Memory B cell (primary cell): ENCODE data around the gene TMEM117.
A peak's percentile ranks its signal among the peaks of the same experiment; 100 is the strongest.
"Not testable (repeated sequence)": the region's sequence is repeated elsewhere in the genome, so short reads cannot be mapped to it uniquely, and the experiment has no call there.

ENCODE experiments used
- ATAC-seq: fragments of 150-1000 bp; cut with Tn5 transposase; 2 replicates; pipeline ENCODE4 v1.10.0; 2021; ENCODE audit warnings: low read depth, mild to moderate bottlenecking, moderate library complexity
- DNase-seq, 2 donors: peaks; one replicate each; pipeline ENCODE4 v3.0.0; 2022; ENCODE audit warnings: low spot score in 2 of 2
- H3K27ac Mint-ChIP-seq: one replicate; pipeline ENCODE4 v1.8.0; 2022; ENCODE audit warnings: mild to moderate bottlenecking, moderate library complexity, mixed read lengths
- H3K27me3 Mint-ChIP-seq: one replicate; pipeline ENCODE4 v1.8.0; 2022; ENCODE audit warnings: mixed read lengths
- H3K36me3 Mint-ChIP-seq: one replicate; pipeline ENCODE4 v1.8.0; 2022; ENCODE audit warnings: mild to moderate bottlenecking, mixed read lengths
- H3K4me1 Mint-ChIP-seq: one replicate; pipeline ENCODE4 v1.8.0; 2022; ENCODE audit warnings: mixed read lengths
- H3K4me3 Mint-ChIP-seq: one replicate; pipeline ENCODE4 v1.8.0; 2022; ENCODE audit warnings: mild to moderate bottlenecking, moderate library complexity, mixed read lengths
- H3K9me3 Mint-ChIP-seq: one replicate; pipeline ENCODE4 v1.8.0; 2022; ENCODE audit warnings: mixed read lengths

TMEM117 gene

GRCh38 chr12:43856972-43857371 is 21.1 kb downstream of the TMEM117 start:
- Mint-ChIP-seq H3K4me3 (no peak overlapping the region), H3K27ac (no peak overlapping the region)

GRCh38 chr12:43858096-43858495 is 22.2 kb downstream of the TMEM117 start:
- H3K9me3 Mint-ChIP-seq, result no peaks in the 10 kb centered on the region
- H3K27me3 Mint-ChIP-seq, result no peaks in the 10 kb centered on the region
- ATAC-seq (no peak), DNase-seq (no peak)
- peaks cover 4% of the 10 kb centered on the region for H3K36me3 Mint-ChIP-seq
- H3K27ac Mint-ChIP-seq, result no peak overlapping the region
- no peak overlapping the region for H3K4me3 Mint-ChIP-seq
- H3K4me1 Mint-ChIP-seq, result peaks cover 4% of the 10 kb centered on the region

More at GRCh38 chr12:43856972-43857371, 21.1 kb downstream of the TMEM117 start:
- peaks cover 4% of the 10 kb centered on the region for H3K36me3 Mint-ChIP-seq
- H3K4me1 Mint-ChIP-seq, result peaks cover 4% of the 10 kb centered on the region
- ATAC-seq (no peak), DNase-seq (no peak)
- no peaks in the 10 kb centered on the region for H3K9me3 Mint-ChIP-seq
- H3K27me3 Mint-ChIP-seq, result no peaks in the 10 kb centered on the region

- ATAC-seq (no peak), DNase-seq (no peak)
- H3K4me3 Mint-ChIP-seq, result no peak overlapping the region
- no peak overlapping the region for H3K27ac Mint-ChIP-seq
- H3K36me3 Mint-ChIP-seq, result peaks cover 3% of the 10 kb centered on the region
- H3K9me3 Mint-ChIP-seq, result no peaks in the 10 kb centered on the region
- peaks cover 4% of the 10 kb centered on the region for H3K4me1 Mint-ChIP-seq
- H3K27me3 Mint-ChIP-seq, result no peaks in the 10 kb centered on the region
Measured at GRCh38 chr12:43858991-43859390, 23.1 kb downstream of the TMEM117 start.

GRCh38 chr12:43861015-43861839 is 25.3 kb downstream of the TMEM117 start:
- no peaks in the 10 kb centered on the region for H3K4me1 Mint-ChIP-seq
- no peaks in the 10 kb centered on the region for H3K27me3 Mint-ChIP-seq
- DNase-seq, result no peak
- no peak overlapping the region for H3K27ac Mint-ChIP-seq
- H3K4me3 Mint-ChIP-seq, result no peak overlapping the region
- no peak for ATAC-seq
- no peaks in the 10 kb centered on the region for H3K36me3 Mint-ChIP-seq
- no peaks in the 10 kb centered on the region for H3K9me3 Mint-ChIP-seq

- H3K36me3 Mint-ChIP-seq, result no peaks in the 10 kb centered on the region
- H3K27ac Mint-ChIP-seq, result no peak overlapping the region
- no peak for ATAC-seq
- H3K9me3 Mint-ChIP-seq, result no peaks in the 10 kb centered on the region
- H3K27me3 Mint-ChIP-seq, result no peaks in the 10 kb centered on the region
- H3K4me1 Mint-ChIP-seq, result no peaks in the 10 kb centered on the region
- DNase-seq, result no peak
- H3K4me3 Mint-ChIP-seq, result no peak overlapping the region
Measured at GRCh38 chr12:43861840-43862150, 25.9 kb downstream of the TMEM117 start.

- DNase-seq, result no peak
- H3K4me1 Mint-ChIP-seq, result no peaks in the 10 kb centered on the region
- no peak overlapping the region for H3K4me3 Mint-ChIP-seq
- H3K36me3 Mint-ChIP-seq, result no peaks in the 10 kb centered on the region
- no peaks in the 10 kb centered on the region for H3K27me3 Mint-ChIP-seq
- ATAC-seq, result no peak
- H3K9me3 Mint-ChIP-seq, result no peaks in the 10 kb centered on the region
- H3K27ac Mint-ChIP-seq, result no peak overlapping the region
Measured at GRCh38 chr12:43863770-43864366, 28.0 kb downstream of the TMEM117 start.

- H3K4me1 Mint-ChIP-seq, H3K27ac Mint-ChIP-seq, H3K4me3 Mint-ChIP-seq, H3K27me3 Mint-ChIP-seq, DNase-seq, ATAC-seq, H3K9me3 Mint-ChIP-seq, H3K36me3 Mint-ChIP-seq: not testable (repeated sequence)
Measured at GRCh38 chr12:43864557-43864956, 28.7 kb downstream of the TMEM117 start.

GRCh38 chr12:43869184-43869583 is 33.3 kb downstream of the TMEM117 start:
- DNase-seq, result no peak
- peaks cover 3% of the 10 kb centered on the region for H3K4me1 Mint-ChIP-seq
- no peaks in the 10 kb centered on the region for H3K36me3 Mint-ChIP-seq
- no peak for ATAC-seq
- H3K4me3 Mint-ChIP-seq, result no peak overlapping the region
- H3K27ac Mint-ChIP-seq, result no peak overlapping the region
- H3K27me3 Mint-ChIP-seq, result no peaks in the 10 kb centered on the region
- no peaks in the 10 kb centered on the region for H3K9me3 Mint-ChIP-seq

- H3K4me1 Mint-ChIP-seq, ATAC-seq, H3K27ac Mint-ChIP-seq, DNase-seq, H3K9me3 Mint-ChIP-seq, H3K27me3 Mint-ChIP-seq, H3K4me3 Mint-ChIP-seq, H3K36me3 Mint-ChIP-seq: not testable (repeated sequence)
Measured at GRCh38 chr12:43869765-43870164, 33.9 kb downstream of the TMEM117 start.

GRCh38 chr12:43871258-43871657 is 35.4 kb downstream of the TMEM117 start:
- H3K27me3 Mint-ChIP-seq, H3K4me3 Mint-ChIP-seq, H3K36me3 Mint-ChIP-seq, H3K27ac Mint-ChIP-seq, H3K9me3 Mint-ChIP-seq, H3K4me1 Mint-ChIP-seq, DNase-seq, ATAC-seq: not testable (repeated sequence)

- H3K9me3 Mint-ChIP-seq, result no peaks in the 10 kb centered on the region
- ATAC-seq (no peak), DNase-seq (no peak)
- H3K36me3 Mint-ChIP-seq, result no peaks in the 10 kb centered on the region
- H3K4me3 Mint-ChIP-seq, result no peak overlapping the region
- H3K27ac Mint-ChIP-seq, result no peak overlapping the region
- peaks cover 8% of the 10 kb centered on the region for H3K4me1 Mint-ChIP-seq
- H3K27me3 Mint-ChIP-seq, result no peaks in the 10 kb centered on the region
Measured at GRCh38 chr12:43872396-43872795, 36.5 kb downstream of the TMEM117 start.

- H3K4me1 Mint-ChIP-seq, result peaks cover 5% of the 10 kb centered on the region
- no peak overlapping the region for H3K27ac Mint-ChIP-seq
- ATAC-seq (no peak), DNase-seq (no peak)
- H3K36me3 Mint-ChIP-seq, result no peaks in the 10 kb centered on the region
- H3K9me3 Mint-ChIP-seq, result no peaks in the 10 kb centered on the region
- H3K4me3 Mint-ChIP-seq, result no peak overlapping the region
- no peaks in the 10 kb centered on the region for H3K27me3 Mint-ChIP-seq
Measured at GRCh38 chr12:43878050-43878449, 42.2 kb downstream of the TMEM117 start.

- DNase-seq, result no peak
- Mint-ChIP-seq H3K4me1 (peaks cover 2% of the 10 kb centered on the region), H3K4me3 (no peak overlapping the region), H3K36me3 (no peaks in the 10 kb centered on the region), H3K9me3 (no peaks in the 10 kb centered on the region), H3K27me3 (no peaks in the 10 kb centered on the region), H3K27ac (no peak overlapping the region)
- no peak for ATAC-seq
Measured at GRCh38 chr12:43880547-43880946, 44.7 kb downstream of the TMEM117 start.

- DNase-seq, result peak in 1 of 2 donors; percentile 23
- H3K4me3 Mint-ChIP-seq, result no peak overlapping the region
- no peaks in the 10 kb centered on the region for H3K9me3 Mint-ChIP-seq
- peak; percentile 72 for ATAC-seq
- peaks cover 3% of the 10 kb centered on the region for H3K4me1 Mint-ChIP-seq
- no peaks in the 10 kb centered on the region for H3K27me3 Mint-ChIP-seq
- H3K27ac Mint-ChIP-seq, result no peak overlapping the region
- H3K36me3 Mint-ChIP-seq, result no peaks in the 10 kb centered on the region
Measured at GRCh38 chr12:43882578-43883178, 46.8 kb downstream of the TMEM117 start.
